GM12878 (cell line): ENCODE measurements around the gene CPSF4. TPM values are rescaled to one million over a fixed set of nuclear protein-coding genes. Genes with fewer than 3 reads are reported as not detected.
"Not testable (repeated sequence)": the region's sequence is repeated elsewhere in the genome, so short reads cannot be mapped to it uniquely, and the experiment has no call there.

ENCODE experiments used
- ATAC-seq: fragments of 200-7000 bp; cut with Tn5 transposase; 3 replicates; pipeline ENCODE4 v1.9.1; 2020; ENCODE audit warnings: mild to moderate bottlenecking, moderate library complexity
- BruUV-seq: library from RNA; stranded (reverse); fragments of 400-500 nt; replicated peaks from 2 replicates; lab custom pipeline; 2021; lab: Mats Ljungman, UMichigan
- CTCF ChIA-PET: fragments of 300-600 bp; sonication (Branson Sonifier 250); formaldehyde crosslinking; extraction: SDS; loops from one replicate; lab custom pipeline; 2021; ENCODE audit warnings: inconsistent platforms; lab: Yijun Ruan, JAX
- POLR2A ChIA-PET: fragments of 350-600 bp; formaldehyde crosslinking; extraction: SDS; loops from one replicate; lab custom pipeline; 2021; ENCODE audit warnings: inconsistent platforms; lab: Charles Lee
- RAD21 ChIA-PET: fragments of 300-600 bp; sonication (Branson Sonifier 250); formaldehyde crosslinking; loops from one replicate; lab custom pipeline; 2023; ENCODE audit warnings: antibody characterized with exemption; ENCODE audit not compliant: unreplicated experiment; lab: Charles Lee
- SMC1A ChIA-PET: fragments of 300-600 bp; sonication (Branson Sonifier 250); formaldehyde crosslinking; loops from one replicate; lab custom pipeline; 2023; ENCODE audit not compliant: unreplicated experiment, uncharacterized antibody; lab: Charles Lee
- DNase-seq: peaks from one replicate; pipeline ENCODE4 v3.0.0-alpha.2; 2011; ENCODE audit warnings: low read depth, low spot score
- FAIRE-seq: peaks from 3 replicates; lab custom pipeline; 2011; peaks lifted over from hg19 to GRCh38; lab: Jason Lieb, UNC
- H2AFZ ChIP-seq: 2 replicates; pipeline ENCODE4 v1.6.0; 2011; ENCODE audit warnings: low read depth, low read length, control low read depth; ENCODE audit not compliant: control insufficient read depth
- H3K27ac ChIP-seq: 2 replicates; pipeline ENCODE4 v1.5.1; 2011; ENCODE audit warnings: control low read depth; ENCODE audit not compliant: control insufficient read depth, insufficient read depth
- H3K27me3 ChIP-seq, 2 experiments: replicated peaks in 1 of 2; 2 replicates each; pipeline versions ENCODE4 v1.6.0 to v1.6.1; 2011; ENCODE audit warnings: low read length in 1 of 2; ENCODE audit not compliant: control insufficient read depth in 2 of 2, insufficient read depth in 2 of 2
- H3K36me3 ChIP-seq, 2 experiments: 2 replicates each; pipeline ENCODE4 v1.5.1; 2011; ENCODE audit warnings: low read length in 1 of 2; ENCODE audit not compliant: control insufficient read depth in 2 of 2, insufficient read depth in 2 of 2
- H3K4me1 ChIP-seq: 2 replicates; pipeline ENCODE4 v1.6.1; 2011; ENCODE audit warnings: mild to moderate bottlenecking, low read length, moderate library complexity, mixed read lengths; ENCODE audit not compliant: control insufficient read depth, insufficient read depth
- H3K4me2 ChIP-seq: 2 replicates; pipeline ENCODE4 v1.6.0; 2011; ENCODE audit warnings: control low read depth; ENCODE audit not compliant: control insufficient read depth, insufficient read depth
- H3K4me3 ChIP-seq: fragments of 200-600 bp; sonication (generic); 2 replicates; pipeline ENCODE4 v1.5.1; 2016
- H3K79me2 ChIP-seq: 2 replicates; pipeline ENCODE4 v1.6.0; 2011; ENCODE audit warnings: low read length; ENCODE audit not compliant: control insufficient read depth, insufficient read depth
- H3K9ac ChIP-seq: 2 replicates; pipeline ENCODE4 v1.8.0; 2011; ENCODE audit warnings: low read length, control low read depth, mixed read lengths; ENCODE audit not compliant: control insufficient read depth, insufficient read depth
- H3K9me3 ChIP-seq: replicated peaks from 3 replicates; pipeline ENCODE4 v1.5.1; 2011; ENCODE audit warnings: mild to moderate bottlenecking, low read length; ENCODE audit not compliant: control insufficient read depth, insufficient read depth
- H4K20me1 ChIP-seq: 2 replicates; pipeline ENCODE4 v1.6.0; 2011; ENCODE audit not compliant: control insufficient read depth, insufficient read depth
- CBFB ChIP-seq: IDR thresholded peaks from 2 replicates; pipeline ENCODE4 v1.6.1; 2016; ENCODE audit warnings: antibody characterized with exemption, low read depth
- CBX3 ChIP-seq: fragments of 200-600 bp; sonication (generic); IDR thresholded peaks from 2 replicates; pipeline ENCODE4 v1.6.1; 2016; ENCODE audit warnings: low read depth, borderline replicate concordance
- NFIC ChIP-seq: IDR thresholded peaks from 2 replicates; pipeline ENCODE4 v1.6.1; 2012; ENCODE audit warnings: low read depth, mild to moderate bottlenecking, inconsistent platforms, low read length, moderate library complexity
- WGBS: methylation state at CpG from one replicate; pipeline ENCODE4 v1.1.6; 2016; ENCODE audit warnings: low lambda C conversion rate; ENCODE audit not compliant: insufficient replicate concordance, insufficient coverage; ENCODE audit errors: missing lambda C conversion rate; 5-methylcytosine and 5-hydroxymethylcytosine counted together
- in situ Hi-C: fragments of 300-500 bp; cut with MboI; formaldehyde crosslinking; loops from 9 replicates; pipeline ENCODE4 v1.14.3; 2018; ENCODE audit warnings: mixed read lengths
- intact Hi-C: fragments of 100-400 bp; cut with micrococcal nuclease; formaldehyde crosslinking; loops from one replicate; pipeline ENCODE4 v1.14.2; 2022; ENCODE audit not compliant: unreplicated experiment
- polyA plus RNA-seq, 11 experiments: library from polyadenylated mRNA; depleted of rRNA in 4 of 11; unstranded in 6 of 11; stranded (reverse) in 5 of 11; fragments of >200 nt; fragmentation: Nextera tagmentation in 4 of 11; fragmentation: Illumina TruSeq in 1 of 11; extraction: Ambion mirVana in 4 of 11; extraction: Trizol in 1 of 11; gene quantifications; 1 replicate in 1 of 11; 2 replicates in 10 of 11; pipeline versions ENCODE4 v1.2.1 to v1.2.3, GENCODE V29; 2011 to 2016; ENCODE audit warnings: inconsistent platforms in 2 of 11, missing spikeins in 2 of 11, low read depth in 1 of 11
- total RNA-seq, 4 experiments: library from RNA; depleted of rRNA in 3 of 4; stranded (reverse); fragments of >200 nt in 3 of 4; fragmentation: Illumina TruSeq in 1 of 4; extraction: Trizol in 1 of 4; gene quantifications; 2 replicates each; pipeline versions ENCODE4 v1.2.1 to v1.2.3, GENCODE V29; 2013 to 2021
- TF ChIP-seq, protein P1 (sequence below): fragments of 450-650 bp; IDR thresholded peaks from 2 replicates; pipeline ENCODE4 v1.6.1; 2016; ENCODE audit warnings: mild to moderate bottlenecking, moderate library complexity, borderline replicate concordance
- TF ChIP-seq, protein P2 (sequence below): fragments of 450-650 bp; IDR thresholded peaks from 2 replicates; pipeline ENCODE4 v1.6.1; 2018; ENCODE audit warnings: borderline replicate concordance, mild to moderate bottlenecking; ENCODE audit not compliant: partially characterized antibody
- TF ChIP-seq, protein P3 (sequence below): fragments of 450-650 bp; IDR thresholded peaks from 2 replicates; pipeline ENCODE4 v1.6.1; 2017; ENCODE audit warnings: mild to moderate bottlenecking, moderate library complexity

The CPSF4 gene
- total and polyA plus RNA-seq, 10 of the 15 experiments (the other 5 are each of a cell fraction or from before 2014, with no cell fraction given): 13.6 to 70.1 (median 45.0) TPM

DNA sequence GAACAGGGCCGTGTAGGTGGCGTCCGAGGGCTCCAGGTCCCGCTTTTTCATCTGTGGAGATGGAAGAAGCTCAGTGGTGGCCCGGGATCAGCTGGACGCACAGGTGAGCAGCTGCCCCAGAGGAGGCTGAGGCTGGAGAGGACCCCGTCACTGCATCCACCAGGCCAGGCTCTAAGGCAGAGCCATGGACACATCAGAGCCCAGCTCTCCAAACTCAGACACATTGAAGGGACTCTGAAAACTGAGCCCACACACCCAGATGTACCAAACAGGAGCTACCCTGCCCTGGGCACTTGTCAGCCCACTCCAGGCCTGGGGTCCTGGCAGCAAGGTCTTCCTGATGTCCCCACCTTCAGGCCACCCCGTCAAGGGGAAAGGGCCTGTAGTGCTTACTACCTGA is 9.0 kb upstream of the CPSF4 start (continued):
- TF ChIP-seq, protein P1, sequence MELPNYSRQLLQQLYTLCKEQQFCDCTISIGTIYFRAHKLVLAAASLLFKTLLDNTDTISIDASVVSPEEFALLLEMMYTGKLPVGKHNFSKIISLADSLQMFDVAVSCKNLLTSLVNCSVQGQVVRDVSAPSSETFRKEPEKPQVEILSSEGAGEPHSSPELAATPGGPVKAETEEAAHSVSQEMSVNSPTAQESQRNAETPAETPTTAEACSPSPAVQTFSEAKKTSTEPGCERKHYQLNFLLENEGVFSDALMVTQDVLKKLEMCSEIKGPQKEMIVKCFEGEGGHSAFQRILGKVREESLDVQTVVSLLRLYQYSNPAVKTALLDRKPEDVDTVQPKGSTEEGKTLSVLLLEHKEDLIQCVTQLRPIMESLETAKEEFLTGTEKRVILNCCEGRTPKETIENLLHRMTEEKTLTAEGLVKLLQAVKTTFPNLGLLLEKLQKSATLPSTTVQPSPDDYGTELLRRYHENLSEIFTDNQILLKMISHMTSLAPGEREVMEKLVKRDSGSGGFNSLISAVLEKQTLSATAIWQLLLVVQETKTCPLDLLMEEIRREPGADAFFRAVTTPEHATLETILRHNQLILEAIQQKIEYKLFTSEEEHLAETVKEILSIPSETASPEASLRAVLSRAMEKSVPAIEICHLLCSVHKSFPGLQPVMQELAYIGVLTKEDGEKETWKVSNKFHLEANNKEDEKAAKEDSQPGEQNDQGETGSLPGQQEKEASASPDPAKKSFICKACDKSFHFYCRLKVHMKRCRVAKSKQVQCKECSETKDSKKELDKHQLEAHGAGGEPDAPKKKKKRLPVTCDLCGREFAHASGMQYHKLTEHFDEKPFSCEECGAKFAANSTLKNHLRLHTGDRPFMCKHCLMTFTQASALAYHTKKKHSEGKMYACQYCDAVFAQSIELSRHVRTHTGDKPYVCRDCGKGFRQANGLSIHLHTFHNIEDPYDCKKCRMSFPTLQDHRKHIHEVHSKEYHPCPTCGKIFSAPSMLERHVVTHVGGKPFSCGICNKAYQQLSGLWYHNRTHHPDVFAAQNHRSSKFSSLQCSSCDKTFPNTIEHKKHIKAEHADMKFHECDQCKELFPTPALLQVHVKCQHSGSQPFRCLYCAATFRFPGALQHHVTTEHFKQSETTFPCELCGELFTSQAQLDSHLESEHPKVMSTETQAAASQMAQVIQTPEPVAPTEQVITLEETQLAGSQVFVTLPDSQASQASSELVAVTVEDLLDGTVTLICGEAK: no peak
- TF ChIP-seq, protein P2, sequence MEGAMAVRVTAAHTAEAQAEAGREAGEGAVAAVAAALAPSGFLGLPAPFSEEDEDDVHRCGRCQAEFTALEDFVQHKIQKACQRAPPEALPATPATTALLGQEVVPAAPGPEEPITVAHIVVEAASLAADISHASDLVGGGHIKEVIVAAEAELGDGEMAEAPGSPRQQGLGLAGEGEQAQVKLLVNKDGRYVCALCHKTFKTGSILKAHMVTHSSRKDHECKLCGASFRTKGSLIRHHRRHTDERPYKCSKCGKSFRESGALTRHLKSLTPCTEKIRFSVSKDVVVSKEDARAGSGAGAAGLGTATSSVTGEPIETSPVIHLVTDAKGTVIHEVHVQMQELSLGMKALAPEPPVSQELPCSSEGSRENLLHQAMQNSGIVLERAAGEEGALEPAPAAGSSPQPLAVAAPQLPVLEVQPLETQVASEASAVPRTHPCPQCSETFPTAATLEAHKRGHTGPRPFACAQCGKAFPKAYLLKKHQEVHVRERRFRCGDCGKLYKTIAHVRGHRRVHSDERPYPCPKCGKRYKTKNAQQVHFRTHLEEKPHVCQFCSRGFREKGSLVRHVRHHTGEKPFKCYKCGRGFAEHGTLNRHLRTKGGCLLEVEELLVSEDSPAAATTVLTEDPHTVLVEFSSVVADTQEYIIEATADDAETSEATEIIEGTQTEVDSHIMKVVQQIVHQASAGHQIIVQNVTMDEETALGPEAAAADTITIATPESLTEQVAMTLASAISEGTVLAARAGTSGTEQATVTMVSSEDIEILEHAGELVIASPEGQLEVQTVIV: no peak
- TF ChIP-seq, protein P3, sequence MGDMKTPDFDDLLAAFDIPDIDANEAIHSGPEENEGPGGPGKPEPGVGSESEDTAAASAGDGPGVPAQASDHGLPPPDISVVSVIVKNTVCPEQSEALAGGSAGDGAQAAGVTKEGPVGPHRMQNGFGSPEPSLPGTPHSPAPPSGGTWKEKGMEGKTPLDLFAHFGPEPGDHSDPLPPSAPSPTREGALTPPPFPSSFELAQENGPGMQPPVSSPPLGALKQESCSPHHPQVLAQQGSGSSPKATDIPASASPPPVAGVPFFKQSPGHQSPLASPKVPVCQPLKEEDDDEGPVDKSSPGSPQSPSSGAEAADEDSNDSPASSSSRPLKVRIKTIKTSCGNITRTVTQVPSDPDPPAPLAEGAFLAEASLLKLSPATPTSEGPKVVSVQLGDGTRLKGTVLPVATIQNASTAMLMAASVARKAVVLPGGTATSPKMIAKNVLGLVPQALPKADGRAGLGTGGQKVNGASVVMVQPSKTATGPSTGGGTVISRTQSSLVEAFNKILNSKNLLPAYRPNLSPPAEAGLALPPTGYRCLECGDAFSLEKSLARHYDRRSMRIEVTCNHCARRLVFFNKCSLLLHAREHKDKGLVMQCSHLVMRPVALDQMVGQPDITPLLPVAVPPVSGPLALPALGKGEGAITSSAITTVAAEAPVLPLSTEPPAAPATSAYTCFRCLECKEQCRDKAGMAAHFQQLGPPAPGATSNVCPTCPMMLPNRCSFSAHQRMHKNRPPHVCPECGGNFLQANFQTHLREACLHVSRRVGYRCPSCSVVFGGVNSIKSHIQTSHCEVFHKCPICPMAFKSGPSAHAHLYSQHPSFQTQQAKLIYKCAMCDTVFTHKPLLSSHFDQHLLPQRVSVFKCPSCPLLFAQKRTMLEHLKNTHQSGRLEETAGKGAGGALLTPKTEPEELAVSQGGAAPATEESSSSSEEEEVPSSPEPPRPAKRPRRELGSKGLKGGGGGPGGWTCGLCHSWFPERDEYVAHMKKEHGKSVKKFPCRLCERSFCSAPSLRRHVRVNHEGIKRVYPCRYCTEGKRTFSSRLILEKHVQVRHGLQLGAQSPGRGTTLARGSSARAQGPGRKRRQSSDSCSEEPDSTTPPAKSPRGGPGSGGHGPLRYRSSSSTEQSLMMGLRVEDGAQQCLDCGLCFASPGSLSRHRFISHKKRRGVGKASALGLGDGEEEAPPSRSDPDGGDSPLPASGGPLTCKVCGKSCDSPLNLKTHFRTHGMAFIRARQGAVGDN: no peak
- no peak for TF ChIP-seq NFIC
- TF ChIP-seq CBX3: no peak
- TF ChIP-seq CBFB: no peak
- TF ChIP-seq, all 136 proteins: peak for 0

DNA sequence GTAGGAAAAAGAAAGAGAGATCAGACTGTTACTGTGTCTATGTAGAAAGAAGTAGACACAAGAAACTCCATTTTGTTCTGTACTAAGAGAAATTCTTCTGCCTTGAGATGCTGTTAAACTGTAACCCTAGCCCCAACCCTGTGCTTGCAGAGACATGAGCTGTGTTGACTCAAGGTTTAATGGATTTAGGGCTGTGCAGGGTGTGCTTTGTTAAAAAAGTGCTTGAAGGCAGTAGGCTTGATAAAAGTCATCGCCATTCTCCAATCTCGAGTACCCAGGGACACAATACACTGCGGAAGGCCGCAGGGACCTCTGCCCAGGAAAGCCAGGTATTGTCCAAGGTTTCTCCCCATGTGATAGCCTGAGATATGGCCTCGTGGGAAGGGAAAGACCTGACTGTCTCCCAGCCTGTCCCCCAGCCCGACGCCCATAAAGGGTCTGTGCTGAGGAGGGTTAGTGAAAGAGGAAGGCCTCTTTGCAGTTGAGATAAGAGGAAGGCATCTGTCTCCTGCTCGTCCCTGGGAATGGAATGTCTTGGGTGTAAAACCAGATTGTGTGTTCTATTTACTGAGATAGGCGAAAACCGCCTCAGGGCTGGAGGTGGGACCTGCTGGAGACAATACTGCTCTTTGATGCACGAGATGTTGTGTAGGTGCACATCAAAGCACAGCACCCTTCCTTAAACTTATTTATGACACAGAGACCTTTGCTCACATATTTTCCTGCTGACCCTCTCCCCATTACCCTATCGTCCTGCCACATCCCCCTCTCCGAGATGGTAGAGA is 6.8 kb upstream of the CPSF4 start:
- RAD21 ChIA-PET, H3K4me3 ChIP-seq, in situ Hi-C loops, CTCF ChIA-PET, FAIRE-seq, H3K27me3 ChIP-seq, H4K20me1 ChIP-seq, intact Hi-C loops, H3K4me1 ChIP-seq, H3K9me3 ChIP-seq, H2AFZ ChIP-seq, H3K27ac ChIP-seq, H3K4me2 ChIP-seq, SMC1A ChIA-PET, DNase-seq, ATAC-seq, POLR2A ChIA-PET, H3K9ac ChIP-seq, H3K79me2 ChIP-seq: not testable (repeated sequence)
- peaks cover 12 to 13% of the 10 kb centered on the region in 2 experiments for H3K36me3 ChIP-seq
- TSS peak; percentile 38 for BruUV-seq
- 81% methylated on average over 13 of the region's 13 CpGs for WGBS
